Immature natural killer cell (primary cell): ENCODE data around the gene TRIL. TPM values are rescaled to one million over a fixed set of nuclear protein-coding genes. Genes with fewer than 3 reads are reported as not detected.

ENCODE experiments used
- DNase-seq, 3 donors: peaks; one replicate each; pipeline ENCODE4 v3.0.0; 2022; ENCODE audit warnings: mixed read lengths in 1 of 3
- H3K27ac Mint-ChIP-seq, 6 donors: one replicate each; pipeline ENCODE4 v1.8.0; 2020; ENCODE audit warnings: mixed read lengths in 6 of 6, mild to moderate bottlenecking in 5 of 6, inconsistent platforms in 4 of 6, moderate library complexity in 3 of 6
- H3K27me3 Mint-ChIP-seq, 3 donors: one replicate each; pipeline ENCODE4 v1.8.0; 2020 to 2021; ENCODE audit warnings: low read depth in 3 of 3, mild to moderate bottlenecking in 3 of 3, mixed read lengths in 3 of 3, moderate library complexity in 3 of 3, inconsistent platforms in 1 of 3
- H3K36me3 Mint-ChIP-seq, 3 donors: one replicate each; pipeline ENCODE4 v1.8.0; 2020; ENCODE audit warnings: mixed read lengths in 3 of 3, inconsistent platforms in 2 of 3, mild to moderate bottlenecking in 2 of 3
- H3K4me1 Mint-ChIP-seq, 2 donors: one replicate each; pipeline ENCODE4 v1.8.0; 2020; ENCODE audit warnings: inconsistent platforms in 2 of 2, mild to moderate bottlenecking in 2 of 2, mixed read lengths in 2 of 2, moderate library complexity in 1 of 2
- H3K4me3 Mint-ChIP-seq, 5 donors: one replicate each; pipeline ENCODE4 v1.8.0; 2020; ENCODE audit warnings: mild to moderate bottlenecking in 5 of 5, mixed read lengths in 5 of 5, inconsistent platforms in 3 of 5, moderate library complexity in 3 of 5
- H3K9me3 Mint-ChIP-seq, 6 donors: one replicate each; pipeline ENCODE4 v1.8.0; 2020; ENCODE audit warnings: mild to moderate bottlenecking in 6 of 6, mixed read lengths in 6 of 6, inconsistent platforms in 4 of 6, moderate library complexity in 3 of 6
- polyA plus RNA-seq, 3 donors: library from polyadenylated mRNA; unstranded; fragments of 300-500 nt; fragmentation: Illumina TruSeq; gene quantifications; one replicate each; pipeline ENCODE4 v1.2.3, GENCODE V29; 2021

Gene TRIL
- polyA plus RNA-seq, 3 donors from 2014 or later = not detected

DNA sequence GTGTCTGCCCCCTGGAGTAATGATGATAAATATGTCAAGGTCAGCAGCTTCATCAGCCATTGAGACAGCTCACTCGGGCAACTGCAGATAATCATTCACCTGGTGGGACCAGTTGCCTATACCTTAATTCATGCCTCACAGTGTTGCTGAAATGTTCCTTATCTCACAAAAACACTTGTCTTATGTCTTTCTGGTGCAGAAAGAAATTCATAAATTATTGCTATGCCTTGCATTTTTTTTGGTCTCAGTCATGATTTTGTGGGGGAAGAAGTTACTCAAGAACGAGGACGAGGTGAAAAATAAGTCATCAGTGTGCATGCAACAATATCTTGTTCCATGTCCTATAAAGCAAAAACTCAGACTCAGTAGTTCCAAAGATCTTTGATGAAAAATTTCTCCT lies 16.0 kb downstream of the TRIL start:
- Mint-ChIP-seq H3K36me3 (no peaks in the 10 kb centered on the region), H3K27ac (no peak overlapping the region), H3K4me3 (no peak overlapping the region), H3K27me3 (peaks cover 4 to 12% (median 7%) of the 10 kb centered on the region in 3 donors), H3K9me3 (no peaks in the 10 kb centered on the region), H3K4me1 (no peaks in the 10 kb centered on the region)
- DNase-seq = no peak

DNA sequence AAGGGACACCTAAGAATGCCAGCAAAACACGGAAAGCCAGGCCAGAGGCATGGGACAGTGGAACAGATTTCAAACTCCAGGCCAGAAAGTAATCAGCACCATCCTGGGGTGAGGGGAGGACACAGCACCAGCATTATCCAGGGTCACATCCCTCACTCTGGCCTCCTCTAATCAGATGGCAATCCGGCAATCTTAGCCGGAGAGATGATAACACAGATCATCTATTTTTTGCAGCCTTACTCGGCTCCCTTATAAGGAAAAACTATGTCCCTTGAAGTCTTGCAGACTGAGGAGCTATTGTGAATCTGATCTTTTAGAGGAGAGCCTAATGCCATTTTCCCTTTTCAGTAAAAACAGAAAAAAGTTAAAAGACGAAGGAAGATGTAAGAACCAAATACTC lies 16.5 kb downstream of the TRIL start:
- Mint-ChIP-seq H3K9me3 (no peaks in the 10 kb centered on the region), H3K27ac (no peak overlapping the region), H3K36me3 (no peaks in the 10 kb centered on the region), H3K4me3 (no peak overlapping the region), H3K4me1 (no peaks in the 10 kb centered on the region), H3K27me3 (peaks cover 4 to 9% (median 7%) of the 10 kb centered on the region in 3 donors)
- DNase-seq = no peak

GRCh38 chr7:28940741-28941384 lies 17.3 kb downstream of the TRIL start:
- no peaks in the 10 kb centered on the region for H3K4me1 Mint-ChIP-seq
- no peaks in the 10 kb centered on the region for H3K36me3 Mint-ChIP-seq
- DNase-seq = no peak
- H3K27ac Mint-ChIP-seq = no peak overlapping the region
- H3K27me3 Mint-ChIP-seq = peaks cover 4 to 8% (median 7%) of the 10 kb centered on the region in 3 donors
- no peak overlapping the region for H3K4me3 Mint-ChIP-seq
- no peaks in the 10 kb centered on the region for H3K9me3 Mint-ChIP-seq

DNA sequence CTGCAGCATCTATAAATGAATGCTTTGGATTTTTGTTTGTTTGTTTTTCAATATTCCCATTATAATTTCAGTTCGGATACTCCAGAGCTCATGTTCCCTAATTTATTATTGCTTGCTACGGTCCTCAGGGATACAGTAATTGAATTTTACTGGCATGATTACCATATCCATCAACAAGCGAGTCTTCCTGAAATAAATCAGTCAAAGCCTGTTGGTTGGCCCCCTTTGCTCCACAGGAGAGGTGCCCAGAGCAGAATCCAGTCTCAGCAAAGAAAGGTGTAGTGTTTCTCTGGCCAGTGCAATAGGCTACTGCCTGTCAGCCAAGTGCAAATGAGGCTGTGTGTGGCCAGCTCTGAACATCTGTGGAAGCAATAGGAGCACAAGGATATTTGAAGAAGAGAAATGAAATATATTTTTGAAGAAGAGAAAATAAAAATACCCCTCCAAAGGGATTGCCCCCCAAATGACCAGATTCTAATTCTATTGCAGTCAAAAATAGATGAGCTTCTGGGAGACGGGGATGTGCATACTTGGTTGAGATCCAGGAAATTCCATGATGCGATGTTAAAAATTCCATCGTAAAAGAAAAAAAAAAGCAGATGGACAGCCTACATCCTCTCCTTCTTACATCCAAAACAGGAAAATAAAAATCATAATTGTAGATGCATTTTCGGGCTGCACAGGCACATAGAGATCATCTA lies 18.1 kb downstream of the TRIL start:
- Mint-ChIP-seq H3K27me3 (peaks cover 2 to 10% (median 9%) of the 10 kb centered on the region in 3 donors), H3K36me3 (no peaks in the 10 kb centered on the region), H3K27ac (no peak overlapping the region), H3K4me3 (no peak overlapping the region), H3K4me1 (no peaks in the 10 kb centered on the region), H3K9me3 (no peaks in the 10 kb centered on the region)
- no peak for DNase-seq

GRCh38 chr7:28939367-28939766 lies 18.8 kb downstream of the TRIL start:
- H3K36me3 Mint-ChIP-seq = no peaks in the 10 kb centered on the region
- H3K9me3 Mint-ChIP-seq = no peaks in the 10 kb centered on the region
- H3K4me3 Mint-ChIP-seq = no peak overlapping the region
- H3K4me1 Mint-ChIP-seq = no peaks in the 10 kb centered on the region
- peaks cover 3 to 10% (median 9%) of the 10 kb centered on the region in 3 donors for H3K27me3 Mint-ChIP-seq
- H3K27ac Mint-ChIP-seq = no peak overlapping the region
- no peak for DNase-seq

DNA sequence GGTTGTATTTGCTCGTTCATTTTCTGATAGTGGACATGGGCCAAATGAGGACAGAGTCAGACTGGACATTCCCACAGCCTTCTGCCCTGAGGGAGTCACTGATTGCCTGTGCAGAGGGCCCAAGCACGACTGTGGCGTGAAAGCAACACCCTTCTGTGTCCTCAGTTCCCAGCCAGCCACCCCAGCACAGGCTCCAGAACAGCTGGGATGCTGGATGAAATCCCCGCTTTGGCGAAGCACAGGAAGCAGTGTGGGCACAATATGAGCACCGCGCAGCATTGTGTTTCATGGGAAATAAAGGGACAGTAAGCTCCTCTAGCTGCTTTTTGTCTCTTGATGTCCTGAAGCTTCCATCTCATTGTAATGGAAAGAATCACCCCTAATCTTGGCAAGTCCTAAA lies 20.5 kb downstream of the TRIL start:
- Mint-ChIP-seq H3K9me3 (no peaks in the 10 kb centered on the region), H3K27ac (no peak overlapping the region), H3K36me3 (no peaks in the 10 kb centered on the region), H3K4me3 (no peak overlapping the region), H3K4me1 (no peaks in the 10 kb centered on the region), H3K27me3 (peaks cover 2 to 10% (median 8%) of the 10 kb centered on the region in 3 donors)
- no peak for DNase-seq

GRCh38 chr7:28937103-28937502 lies 21.0 kb downstream of the TRIL start:
- no peaks in the 10 kb centered on the region for H3K9me3 Mint-ChIP-seq

DNA sequence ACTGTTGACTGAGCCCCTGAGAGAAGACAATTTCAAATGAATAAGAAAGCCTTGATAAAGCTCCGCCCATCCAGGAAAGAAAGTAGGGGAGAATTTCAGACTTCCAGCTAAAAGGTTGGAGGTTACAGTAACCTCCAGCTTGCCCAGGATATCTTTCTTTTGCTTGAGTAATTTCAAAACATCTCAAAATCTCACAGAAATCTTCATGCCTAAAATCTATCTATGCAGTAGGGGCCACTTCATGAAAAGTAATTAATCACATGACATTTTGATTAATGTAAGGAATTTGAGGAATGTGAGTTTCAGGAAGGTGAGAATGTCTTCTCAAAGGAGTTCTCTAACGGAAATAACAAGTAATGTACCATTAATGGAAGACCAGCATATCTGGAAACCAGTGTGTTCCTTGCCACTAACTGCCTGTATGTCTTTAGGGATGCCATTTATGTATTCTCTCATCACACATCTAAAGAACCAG lies 24.2 kb downstream of the TRIL start:
- H3K4me3 Mint-ChIP-seq = no peak overlapping the region
- H3K27me3 Mint-ChIP-seq = peaks cover 2 to 11% (median 8%) of the 10 kb centered on the region in 3 donors
- no peaks in the 10 kb centered on the region for H3K36me3 Mint-ChIP-seq
- H3K4me1 Mint-ChIP-seq = no peaks in the 10 kb centered on the region
- no peaks in the 10 kb centered on the region for H3K9me3 Mint-ChIP-seq
- no peak overlapping the region for H3K27ac Mint-ChIP-seq
- DNase-seq = no peak

More at GRCh38 chr7:28937103-28937502, 21.0 kb downstream of the TRIL start:
- Mint-ChIP-seq H3K4me1 (no peaks in the 10 kb centered on the region), H3K27me3 (peaks cover 2 to 8% (median 8%) of the 10 kb centered on the region in 3 donors), H3K27ac (no peak overlapping the region), H3K36me3 (no peaks in the 10 kb centered on the region), H3K4me3 (no peak overlapping the region)
- DNase-seq = no peak

DNA sequence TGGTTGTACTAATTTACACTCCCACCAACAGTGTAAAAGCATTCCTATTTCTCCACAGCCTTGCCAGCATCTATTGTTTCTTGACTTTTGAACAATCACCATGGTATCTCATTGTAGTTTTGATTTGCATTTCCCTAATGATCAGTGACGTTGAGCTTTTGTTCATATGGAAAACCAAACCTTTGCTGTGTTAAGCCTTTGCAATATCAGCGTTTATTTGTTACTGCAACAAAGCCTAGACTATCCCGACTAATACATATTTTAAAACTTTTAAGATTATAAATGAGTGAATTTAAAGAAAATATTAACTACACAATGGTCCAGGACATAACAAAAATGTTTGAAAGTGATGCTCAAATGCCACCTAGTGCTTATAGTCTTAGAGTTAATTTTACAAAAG lies 26.6 kb downstream of the TRIL start:
- Mint-ChIP-seq H3K9me3 (no peaks in the 10 kb centered on the region), H3K27me3 (peaks cover 6 to 11% (median 9%) of the 10 kb centered on the region in 3 donors), H3K4me3 (no peak overlapping the region), H3K36me3 (no peaks in the 10 kb centered on the region), H3K27ac (no peak overlapping the region), H3K4me1 (peaks cover 8 to 9% of the 10 kb centered on the region in 2 donors)
- no peak for DNase-seq

- DNase-seq = peak; percentile 57 to 71 (median 64)
- H3K27me3 Mint-ChIP-seq = peaks cover 3 to 8% (median 6%) of the 10 kb centered on the region in 3 donors
- peak overlapping the region in 2 of 6 donors; percentile 50 to 71 for H3K27ac Mint-ChIP-seq
- H3K4me1 Mint-ChIP-seq = peaks cover 14 to 25% of the 10 kb centered on the region in 2 donors
- no peaks in the 10 kb centered on the region for H3K9me3 Mint-ChIP-seq
- no peaks in the 10 kb centered on the region for H3K36me3 Mint-ChIP-seq
- peak overlapping the region; percentile 88 to 92 (median 89) for H3K4me3 Mint-ChIP-seq
Measured at GRCh38 chr7:28926871-28927597, 31.1 kb downstream of the TRIL start.

GRCh38 chr7:28922624-28923331 lies 35.4 kb downstream of the TRIL start:
- Mint-ChIP-seq H3K27ac (no peak overlapping the region), H3K27me3 (peaks cover 5 to 8% (median 6%) of the 10 kb centered on the region in 3 donors), H3K4me3 (no peak overlapping the region)

GRCh38 chr7:28921822-28922221 lies 36.3 kb downstream of the TRIL start:
- Mint-ChIP-seq H3K4me1 (peaks cover 8 to 20% of the 10 kb centered on the region in 2 donors), H3K27ac (no peak overlapping the region), H3K4me3 (no peak overlapping the region), H3K36me3 (no peaks in the 10 kb centered on the region), H3K9me3 (no peaks in the 10 kb centered on the region), H3K27me3 (peaks cover 6 to 7% (median 6%) of the 10 kb centered on the region in 3 donors)
- DNase-seq = peak; percentile 25 to 43 (median 35)

More at GRCh38 chr7:28922624-28923331, 35.4 kb downstream of the TRIL start:
- Mint-ChIP-seq H3K4me1 (peaks cover 14 to 27% of the 10 kb centered on the region in 2 donors), H3K36me3 (no peaks in the 10 kb centered on the region), H3K9me3 (no peaks in the 10 kb centered on the region)
- peak; percentile 39 to 57 (median 45) for DNase-seq

GRCh38 chr7:28920424-28920823 lies 37.7 kb downstream of the TRIL start:
- Mint-ChIP-seq H3K27me3 (peaks cover under 1 to 5% (median 4%) of the 10 kb centered on the region in 3 donors), H3K4me1 (peaks cover 4 to 15% of the 10 kb centered on the region in 2 donors), H3K9me3 (no peaks in the 10 kb centered on the region), H3K36me3 (no peaks in the 10 kb centered on the region), H3K4me3 (no peak overlapping the region), H3K27ac (no peak overlapping the region)
- DNase-seq = no peak
